ENCODE measurements around the gene ACKR1. TPM values are rescaled to one million over a fixed set of nuclear protein-coding genes. Genes with fewer than 3 reads are reported as not detected.

Gene ACKR1
- 0.18 and 0.75 TPM in 2 replicates for total RNA-seq

DNA sequence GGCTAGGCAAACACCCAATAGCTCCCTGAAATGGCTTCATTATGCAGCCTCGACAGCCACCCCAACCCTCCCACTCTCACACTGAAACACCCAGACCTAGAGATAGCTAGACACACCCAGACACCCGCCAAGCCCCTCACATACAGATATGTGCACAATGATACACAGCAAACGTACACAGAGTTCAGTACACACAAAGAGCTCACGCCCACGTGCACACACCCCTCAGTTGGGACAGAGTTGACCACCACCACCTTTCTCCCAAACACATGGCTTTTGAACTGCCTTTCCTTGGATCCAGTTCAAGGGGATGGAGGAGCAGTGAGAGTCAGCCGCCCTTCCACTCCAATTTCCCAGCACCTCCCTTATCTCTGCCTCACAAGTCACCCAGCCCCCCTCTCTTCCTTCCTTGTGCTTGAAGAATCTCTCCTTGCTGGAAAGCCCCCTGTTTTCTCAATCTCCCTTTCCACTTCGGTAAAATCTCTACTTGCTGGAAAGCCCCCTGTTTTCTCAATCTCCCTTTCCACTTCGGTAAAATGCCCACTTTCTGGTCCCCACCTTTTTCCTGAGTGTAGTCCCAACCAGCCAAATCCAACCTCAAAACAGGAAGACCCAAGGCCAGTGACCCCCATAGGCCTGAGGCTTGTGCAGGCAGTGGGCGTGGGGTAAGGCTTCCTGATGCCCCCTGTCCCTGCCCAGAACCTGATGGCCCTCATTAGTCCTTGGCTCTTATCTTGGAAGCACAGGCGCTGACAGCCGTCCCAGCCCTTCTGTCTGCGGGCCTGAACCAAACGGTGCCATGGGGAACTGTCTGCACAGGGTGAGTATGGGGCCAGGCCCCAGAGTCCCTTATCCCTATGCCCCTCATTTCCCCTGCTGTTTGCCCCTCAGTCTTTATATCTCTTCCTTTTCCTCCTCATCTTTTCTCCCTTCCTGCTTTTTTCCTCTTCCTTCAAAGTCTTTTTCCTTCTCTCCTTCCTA, at the start of gene ACKR1:
ACKR1 (plus strand) TSS at position 715 of the 981 bp plus-strand sequence; CDS start at position 800, 85 bp downstream.

GRCh38 chr1:159171254-159171687, 33.4 kb upstream of the ACKR1 start, which contains the start of gene CADM3:
TSS of gene CADM3 (plus strand) at chr1:159171615. CDS start at chr1:159171766, 151 bp downstream.

Other genes starting within 250 kb of the ACKR1 start
- gene IFI16, start 195.0 kb upstream of the ACKR1 start, total RNA-seq = 68.2 and 97.6 TPM in 2 replicates
- under 0.01 TPM in 1 of 2 replicates, not detected in the other for gene AIM2, start 128.1 kb upstream of the ACKR1 start, total RNA-seq
- gene CADM3, start 33.3 kb upstream of the ACKR1 start, total RNA-seq = 8.9 and 21.2 TPM in 2 replicates
- gene FCER1A, start 97.5 kb downstream of the ACKR1 start, total RNA-seq = not detected in 2 replicates
- not detected in 2 replicates for gene OR10J4, start 227.3 kb downstream of the ACKR1 start, total RNA-seq
- gene OR10J1, start 234.8 kb downstream of the ACKR1 start, total RNA-seq = not detected in 2 replicates

Measured in endothelial cell of coronary artery (primary cell).